HEK293 (cell line): ENCODE results near the gene FUT9.

Source experiments
- CTCF ChIP-seq: fragments of 450-650 bp; formaldehyde crosslinking; IDR thresholded peaks from 2 replicates; pipeline ENCODE4 v1.5.1; 2016; ENCODE audit warnings: missing biosample characterization, missing genetic modification characterization
- GLI4 ChIP-seq: fragments of 450-650 bp; formaldehyde crosslinking; IDR thresholded peaks from 2 replicates; pipeline ENCODE4 v1.5.1; 2016; ENCODE audit warnings: missing biosample characterization, missing genetic modification characterization
- ZNF223 ChIP-seq: fragments of 450-650 bp; formaldehyde crosslinking; IDR thresholded peaks from 2 replicates; pipeline ENCODE4 v1.5.1; 2016; ENCODE audit warnings: missing biosample characterization, missing genetic modification characterization
- ZNF341 ChIP-seq: fragments of 450-650 bp; formaldehyde crosslinking; IDR thresholded peaks from 2 replicates; pipeline ENCODE4; 2016; ENCODE audit warnings: low read depth, missing biosample characterization, missing genetic modification characterization
- ZNF747 ChIP-seq: fragments of 450-650 bp; formaldehyde crosslinking; IDR thresholded peaks from 2 replicates; pipeline ENCODE4 v1.5.1; 2016; ENCODE audit warnings: missing biosample characterization, missing genetic modification characterization
- ZSCAN18 ChIP-seq: fragments of 450-650 bp; formaldehyde crosslinking; IDR thresholded peaks from 2 replicates; pipeline ENCODE4 v1.5.1; 2016; ENCODE audit warnings: missing biosample characterization, missing genetic modification characterization

- TF ChIP-seq CTCF (no peak), ZNF223 (no peak), GLI4 (tag by site-specific recombination) (no peak), ZNF341 (tag by site-specific recombination) (no peak), ZNF747 (tag by site-specific recombination) (no peak), ZSCAN18 (tag by site-specific recombination) (no peak)
Measured at GRCh38 chr6:96237638-96238347, 222.0 kb downstream of the FUT9 start.
